ENCODE results near the gene UBE2E2.

Gene UBE2E2

DNA sequence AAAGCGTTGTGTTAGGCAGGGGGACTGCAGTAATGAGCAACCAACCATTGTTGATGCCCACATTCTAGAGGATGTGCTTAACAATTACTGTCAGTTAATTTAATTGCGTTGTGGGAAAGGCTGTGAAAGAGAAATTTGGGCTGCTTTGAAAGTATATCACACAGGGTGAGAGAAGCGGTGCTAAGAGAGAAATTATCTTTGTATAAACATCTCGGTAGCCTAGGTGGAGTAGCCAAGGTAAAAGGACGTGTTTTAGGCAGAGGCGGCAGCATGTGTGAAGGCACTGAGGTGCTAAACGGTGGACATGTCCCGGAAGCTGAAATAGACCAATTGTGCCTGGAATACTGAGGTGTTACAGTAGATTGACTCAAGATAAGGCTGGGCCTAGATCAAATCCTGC, 71.9 kb downstream of the UBE2E2 start:
- H3K4me3 ChIP-seq (ENCODE audit: control insufficient read depth, low read depth, low read length): no peak overlapping the region
- no peak for DNase-seq (ENCODE audit: low read depth)
- no peak for TF ChIP-seq CTCF (conservative IDR thresholded peaks at IDR 0.05; ENCODE audit: control insufficient read depth, insufficient read depth, low read depth, low read length)

- no peak for TF ChIP-seq CTCF (conservative IDR thresholded peaks at IDR 0.05; ENCODE audit: control insufficient read depth, insufficient read depth, low read depth, low read length)
- no peak overlapping the region for H3K4me3 ChIP-seq (ENCODE audit: control insufficient read depth, low read depth, low read length)
- DNase-seq (ENCODE audit: low read depth): no peak
Measured at GRCh38 chr3:23275814-23276213, 72.7 kb downstream of the UBE2E2 start.

DNA sequence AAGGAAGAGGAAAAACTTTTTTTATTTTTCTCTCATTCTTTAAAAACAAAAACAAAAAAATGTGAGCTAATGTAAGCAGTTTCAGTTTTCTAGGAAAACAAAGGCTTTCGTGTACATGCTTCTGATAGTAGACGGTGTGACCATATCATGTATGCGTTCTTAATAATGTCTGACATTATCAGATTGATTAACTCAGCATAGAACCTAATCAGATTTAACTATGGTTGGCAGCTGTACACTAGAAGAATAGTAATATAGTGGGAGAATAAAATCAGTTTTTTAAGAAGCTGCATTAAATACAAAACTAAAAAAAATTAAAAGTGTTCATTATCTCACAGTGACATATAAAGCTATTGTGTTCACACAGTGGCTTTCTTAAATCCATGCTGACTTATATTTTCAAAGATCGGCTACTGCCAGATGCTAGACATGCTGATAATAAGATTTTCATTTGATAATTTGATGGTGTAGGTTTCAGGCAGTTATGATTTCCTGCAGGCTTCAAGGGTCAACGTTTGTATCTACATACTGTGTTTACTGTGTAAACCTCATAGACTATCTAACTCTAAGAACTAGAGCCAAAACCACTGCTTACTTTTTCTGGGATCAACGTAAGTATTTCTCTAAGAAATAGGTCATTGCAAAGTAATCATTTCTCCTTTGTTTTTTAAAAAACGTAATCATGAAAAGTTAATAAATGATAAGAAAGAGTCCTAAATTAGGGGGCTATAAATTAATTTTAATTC, 74.0 kb downstream of the UBE2E2 start:
- TF ChIP-seq CTCF (conservative IDR thresholded peaks at IDR 0.05; ENCODE audit: control insufficient read depth, insufficient read depth, low read depth, low read length): no peak
- no peak for DNase-seq (ENCODE audit: low read depth)
- H3K4me3 ChIP-seq (ENCODE audit: control insufficient read depth, low read depth, low read length): no peak overlapping the region

DNA sequence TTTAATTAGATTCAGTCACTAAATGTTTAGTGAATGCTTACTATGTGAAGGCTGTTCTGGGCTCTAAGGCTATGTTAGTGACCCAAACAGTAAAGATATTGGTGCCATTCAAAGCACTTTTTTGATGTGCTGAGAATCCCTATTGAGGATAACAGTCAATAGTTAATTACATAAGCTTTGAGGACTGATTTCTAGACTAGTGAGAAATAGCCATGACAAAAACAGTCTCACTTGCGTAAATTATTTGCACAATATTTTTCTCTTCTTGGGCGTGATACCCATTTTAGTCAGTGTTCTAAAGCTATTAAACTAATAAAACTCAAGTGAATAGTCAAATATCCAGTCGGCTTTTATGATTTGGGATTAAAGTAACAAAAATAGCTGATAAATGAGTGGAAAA, 74.6 kb downstream of the UBE2E2 start:
- H3K4me3 ChIP-seq (ENCODE audit: control insufficient read depth, low read depth, low read length): no peak overlapping the region
- no peak for DNase-seq (ENCODE audit: low read depth)
- no peak for TF ChIP-seq CTCF (conservative IDR thresholded peaks at IDR 0.05; ENCODE audit: control insufficient read depth, insufficient read depth, low read depth, low read length)

- no peak for TF ChIP-seq CTCF (conservative IDR thresholded peaks at IDR 0.05; ENCODE audit: control insufficient read depth, insufficient read depth, low read depth, low read length)
- no peak for DNase-seq (ENCODE audit: low read depth)
- no peak overlapping the region for H3K4me3 ChIP-seq (ENCODE audit: control insufficient read depth, low read depth, low read length)
Measured at GRCh38 chr3:23283625-23284024, 80.5 kb downstream of the UBE2E2 start.

GRCh38 chr3:23288286-23288685, 85.2 kb downstream of the UBE2E2 start:
- peak; percentile 38 for DNase-seq (ENCODE audit: low read depth)
- no peak overlapping the region for H3K4me3 ChIP-seq (ENCODE audit: control insufficient read depth, low read depth, low read length)
- no peak for TF ChIP-seq CTCF (conservative IDR thresholded peaks at IDR 0.05; ENCODE audit: control insufficient read depth, insufficient read depth, low read depth, low read length)

GRCh38 chr3:23288715-23289114, 85.6 kb downstream of the UBE2E2 start:
- no peak overlapping the region for H3K4me3 ChIP-seq (ENCODE audit: control insufficient read depth, low read depth, low read length)
- TF ChIP-seq CTCF (conservative IDR thresholded peaks at IDR 0.05; ENCODE audit: control insufficient read depth, insufficient read depth, low read depth, low read length): no peak

More at GRCh38 chr3:23288715-23289114, 85.6 kb downstream of the UBE2E2 start:
- DNase-seq (ENCODE audit: low read depth): no peak

Data from fibroblast of mammary gland (primary cell).